Thyroid gland (tissue), 4 donors: ENCODE results near the gene SYCP1. TPM values are rescaled to one million over a fixed set of nuclear protein-coding genes. Genes with fewer than 3 reads are reported as not detected.

Source experiments
- DNase-seq, 2 donors: peaks; one replicate each; pipeline ENCODE4 v3.0.0-alpha.2; 2019
- H3K27ac ChIP-seq, 3 donors: fragments of 200-600 bp; sonication (generic); 1 replicate in 2 of 3; 2 replicates in 1 of 3; pipeline ENCODE4 v1.5.1; 2016 to 2019; ENCODE audit warnings: mild to moderate bottlenecking in 1 of 3, moderate library complexity in 1 of 3
- H3K27me3 ChIP-seq: fragments of 200-600 bp; sonication (generic); one replicate; pipeline ENCODE4 v1.5.1; 2019
- H3K36me3 ChIP-seq, 2 donors: fragments of 200-600 bp; sonication (generic); one replicate each; pipeline ENCODE4 v1.5.1; 2016 to 2019
- H3K4me1 ChIP-seq, 2 donors: fragments of 200-600 bp; sonication (generic); one replicate each; pipeline ENCODE4 v1.5.1; 2017 to 2019
- H3K4me3 ChIP-seq, 3 donors: fragments of 200-600 bp; sonication (generic); replicated peaks in 1 of 3; 1 replicate in 2 of 3; 2 replicates in 1 of 3; pipeline ENCODE4 v1.5.1; 2016; ENCODE audit warnings: mild to moderate bottlenecking in 1 of 3
- H3K9me3 ChIP-seq: fragments of 200-600 bp; sonication (generic); one replicate; pipeline ENCODE4 v1.5.1; 2017
- CTCF ChIP-seq, 6 experiments: fragments of 200-600 bp in 3 of 6; fragments of 450-650 bp in 3 of 6; sonication (generic) in 3 of 6; IDR thresholded peaks; one replicate each; pipeline ENCODE4 v1.5.1; 2016 to 2019; ENCODE audit warnings: antibody characterized with exemption in 6 of 6, mild to moderate bottlenecking in 2 of 6, inconsistent platforms in 1 of 6, moderate library complexity in 1 of 6
- POLR2A ChIP-seq, 2 donors: fragments of 450-650 bp; IDR thresholded peaks; one replicate each; pipeline ENCODE4 v1.6.1; 2017; ENCODE audit warnings: antibody characterized with exemption in 2 of 2, mild to moderate bottlenecking in 2 of 2, moderate library complexity in 1 of 2
- WGBS, 2 donors: methylation state at CpG; one replicate each; pipeline ENCODE4 v1.1.5; 2017; 5-methylcytosine and 5-hydroxymethylcytosine counted together
- intact Hi-C: fragments of 100-400 bp; cut with DNase I; formaldehyde crosslinking; loops from one replicate; pipeline ENCODE4 v1.15.1; 2023
- total RNA-seq, 4 donors: library from RNA; depleted of rRNA; stranded (reverse); fragments of >200 nt; gene quantifications; one replicate each; pipeline ENCODE4 v1.2.3, GENCODE V29; 2016

Gene SYCP1
- total RNA-seq, 4 donors from 2014 or later = 0.13 TPM; not detected in 3

- intact Hi-C loops = no loop called here
- Histone ChIP-seq H3K27me3 (no peaks in the 10 kb centered on the region), H3K4me1 (no peaks in the 10 kb centered on the region), H3K36me3 (no peaks in the 10 kb centered on the region), H3K9me3 (no peaks in the 10 kb centered on the region), H3K4me3 (no peak overlapping the region), H3K27ac (no peak overlapping the region)
- no peak for TF ChIP-seq POLR2A (IDR thresholded peaks at IDR 0.05)
- no peak for TF ChIP-seq CTCF (IDR thresholded peaks at IDR 0.05)
- no peak for DNase-seq
- WGBS, 2 donors = 85 to 92% methylated on average over 5 of the region's 5 CpGs
Measured at GRCh38 chr1:114831276-114831994, 23.2 kb upstream of the SYCP1 start.

GRCh38 chr1:114832057-114832456, 22.6 kb upstream of the SYCP1 start:
- H3K4me3 ChIP-seq = no peak overlapping the region
- WGBS, 2 donors = 78% methylated on average over 4 of the region's 4 CpGs
- no peak for DNase-seq
- no peaks in the 10 kb centered on the region for H3K9me3 ChIP-seq
- H3K27me3 ChIP-seq = no peaks in the 10 kb centered on the region
- intact Hi-C loops = no loop called here
- no peak overlapping the region for H3K27ac ChIP-seq
- TF ChIP-seq POLR2A (IDR thresholded peaks at IDR 0.05) = no peak
- TF ChIP-seq CTCF (IDR thresholded peaks at IDR 0.05) = no peak
- no peaks in the 10 kb centered on the region for H3K4me1 ChIP-seq
- no peaks in the 10 kb centered on the region for H3K36me3 ChIP-seq

GRCh38 chr1:114833421-114833820, 21.2 kb upstream of the SYCP1 start:
- intact Hi-C loops = no loop called here
- no peak for DNase-seq
- no peaks in the 10 kb centered on the region for H3K9me3 ChIP-seq
- H3K36me3 ChIP-seq = no peaks in the 10 kb centered on the region
- no peak overlapping the region for H3K4me3 ChIP-seq
- no peaks in the 10 kb centered on the region for H3K4me1 ChIP-seq
- H3K27ac ChIP-seq = no peak overlapping the region
- H3K27me3 ChIP-seq = no peaks in the 10 kb centered on the region
- TF ChIP-seq CTCF (IDR thresholded peaks at IDR 0.05) (no peak), POLR2A (IDR thresholded peaks at IDR 0.05) (no peak)
- WGBS, 2 donors = 89% methylated on average over 4 of the region's 4 CpGs

- H3K4me3 ChIP-seq = no peak overlapping the region
- H3K4me1 ChIP-seq = no peaks in the 10 kb centered on the region
- TF ChIP-seq CTCF (IDR thresholded peaks at IDR 0.05) (no peak), POLR2A (IDR thresholded peaks at IDR 0.05) (no peak)
- no peaks in the 10 kb centered on the region for H3K27me3 ChIP-seq
- intact Hi-C loops = no loop called here
- 79 to 80% methylated on average over 5 of the region's 5 CpGs for WGBS, 2 donors
- H3K9me3 ChIP-seq = no peaks in the 10 kb centered on the region
- H3K27ac ChIP-seq = no peak overlapping the region
- H3K36me3 ChIP-seq = no peaks in the 10 kb centered on the region
- no peak for DNase-seq
Measured at GRCh38 chr1:114844270-114844669, 10.4 kb upstream of the SYCP1 start.

GRCh38 chr1:114853584-114853983, 1.1 kb upstream of the SYCP1 start:
- no peaks in the 10 kb centered on the region for H3K4me1 ChIP-seq
- no peaks in the 10 kb centered on the region for H3K36me3 ChIP-seq
- TF ChIP-seq POLR2A (IDR thresholded peaks at IDR 0.05) (no peak), CTCF (IDR thresholded peaks at IDR 0.05) (no peak)
- 89 to 90% methylated on average over 15 of the region's 15 CpGs for WGBS, 2 donors
- H3K9me3 ChIP-seq = no peaks in the 10 kb centered on the region
- H3K27me3 ChIP-seq = peaks cover 6% of the 10 kb centered on the region
- intact Hi-C loops = no loop called here
- no peak overlapping the region for H3K27ac ChIP-seq
- H3K4me3 ChIP-seq = no peak overlapping the region
- no peak for DNase-seq
